Measurements from ENCODE around the gene LCMT2.

DNA sequence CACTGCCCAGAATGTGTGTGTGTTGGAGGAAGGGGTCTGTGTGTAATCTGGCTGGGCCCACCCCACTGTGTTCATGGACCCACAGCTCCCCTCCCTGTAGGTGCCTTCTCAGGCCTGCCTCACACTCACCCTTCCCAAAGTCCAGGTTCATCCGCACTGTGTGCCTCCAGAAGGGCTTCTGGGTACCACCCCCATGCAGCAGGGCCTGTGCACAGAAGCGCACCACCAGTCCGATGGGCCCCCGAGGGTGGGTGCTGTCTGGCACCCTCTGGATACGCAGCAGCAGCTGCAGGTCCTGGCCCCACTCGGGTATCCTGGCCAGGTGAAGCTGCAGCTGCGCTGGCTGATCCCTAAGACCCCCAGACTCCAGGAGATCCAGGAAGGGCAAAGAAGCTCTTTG, 50.9 kb downstream of the LCMT2 start:
- TF ChIP-seq CTCF (optimal IDR thresholded peaks at IDR 0.05 in 1 of 3, IDR thresholded peaks at IDR 0.05 in 1 of 3, conservative IDR thresholded peaks at IDR 0.05 in 1 of 3; ENCODE audit: extremely low read depth in 1 of 3, insufficient read depth in 2 of 3, low read length in 3 of 3) (no peak), EZH2 (IDR thresholded peaks at IDR 0.05; ENCODE audit: low read length) (no peak)

All from keratinocyte (primary cell).